CD4-positive, alpha-beta T cell treated with Interferon alpha-2 for 1 hour (primary cell): ENCODE data around the gene CENPA.
A peak's percentile ranks its signal among the peaks of the same experiment; 100 is the strongest.
"Not testable (repeated sequence)": the region's sequence is repeated elsewhere in the genome, so short reads cannot be mapped to it uniquely, and the experiment has no call there.

Experiments used
- DNase-seq, 2 donors: peaks; one replicate each; pipeline ENCODE4 v3.0.0-alpha.2; 2020 to 2022

Gene CENPA

GRCh38 chr2:26785431-26786206, at the start of gene CENPA:
CENPA (plus strand) TSS chr2:26786056; CDS start chr2:26786197, 141 bp downstream.
- DNase-seq, result peak; percentile 97 to 98

GRCh38 chr2:26737221-26737620, 48.6 kb upstream of the CENPA start:
- no peak for DNase-seq

DNA sequence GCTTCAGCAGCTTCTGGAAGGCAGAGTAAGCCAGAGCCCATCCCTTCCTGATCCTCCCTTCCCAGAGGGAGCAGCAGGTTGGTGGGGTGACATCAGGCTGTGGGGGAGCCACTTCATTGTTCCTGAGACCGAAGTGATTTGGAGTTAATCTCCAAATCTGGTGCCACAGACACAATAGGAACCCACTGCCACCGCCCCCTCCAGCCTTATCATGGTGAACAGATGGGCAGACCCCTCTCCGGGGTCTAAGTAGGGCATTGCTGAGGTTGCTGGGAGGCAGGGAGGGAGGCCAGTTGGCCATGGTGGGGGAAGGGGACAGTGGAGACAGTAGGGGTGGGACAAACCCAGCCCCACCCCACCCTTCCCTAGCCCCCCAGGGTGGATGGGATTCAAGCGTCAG, 47.4 kb upstream of the CENPA start:
- no peak for DNase-seq

- DNase-seq, result no peak
Observed at GRCh38 chr2:26739514-26739913, 46.3 kb upstream of the CENPA start.

GRCh38 chr2:26740346-26740745, 45.5 kb upstream of the CENPA start:
- DNase-seq, result no peak

GRCh38 chr2:26740890-26741302, 45.0 kb upstream of the CENPA start:
- DNase-seq, result peak in 1 of 2 donors; percentile 14

DNA sequence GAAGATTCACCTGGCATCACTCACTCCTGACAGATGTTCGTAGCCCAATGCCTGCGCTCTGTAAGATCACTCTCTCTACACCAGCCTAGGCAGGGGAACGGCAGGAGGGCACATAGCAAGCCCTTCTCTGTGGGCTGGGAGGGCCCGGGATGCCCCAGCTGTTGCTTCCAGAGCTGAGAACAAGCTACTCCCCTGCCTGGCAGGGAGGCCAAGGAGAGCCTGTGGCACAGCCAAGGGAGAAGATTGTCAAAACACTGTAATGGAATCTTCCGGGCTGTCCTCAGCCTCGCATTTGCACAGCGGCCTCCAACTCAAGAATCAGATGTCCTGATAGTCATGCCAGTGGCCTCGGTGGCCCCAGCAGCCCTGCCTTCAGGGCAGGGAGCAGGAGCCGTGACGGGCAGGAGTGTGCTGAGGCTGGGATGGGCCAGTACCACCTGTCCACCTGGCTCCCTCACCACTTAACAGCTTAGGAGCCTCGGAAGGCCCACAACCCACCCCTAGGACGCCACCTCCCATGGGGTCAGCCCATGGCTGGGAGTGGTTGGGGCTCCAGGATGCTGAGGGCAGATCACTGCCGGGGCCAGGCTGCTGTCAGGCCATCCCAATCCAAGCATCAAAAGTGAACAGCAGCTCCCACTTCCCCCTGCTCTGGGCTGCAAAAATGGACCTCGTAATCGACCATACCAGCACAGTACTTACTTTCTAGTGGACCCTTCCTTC, 43.6 kb upstream of the CENPA start:
- no peak for DNase-seq

- DNase-seq, result no peak
Observed at GRCh38 chr2:26743852-26744251, 42.0 kb upstream of the CENPA start.

DNA sequence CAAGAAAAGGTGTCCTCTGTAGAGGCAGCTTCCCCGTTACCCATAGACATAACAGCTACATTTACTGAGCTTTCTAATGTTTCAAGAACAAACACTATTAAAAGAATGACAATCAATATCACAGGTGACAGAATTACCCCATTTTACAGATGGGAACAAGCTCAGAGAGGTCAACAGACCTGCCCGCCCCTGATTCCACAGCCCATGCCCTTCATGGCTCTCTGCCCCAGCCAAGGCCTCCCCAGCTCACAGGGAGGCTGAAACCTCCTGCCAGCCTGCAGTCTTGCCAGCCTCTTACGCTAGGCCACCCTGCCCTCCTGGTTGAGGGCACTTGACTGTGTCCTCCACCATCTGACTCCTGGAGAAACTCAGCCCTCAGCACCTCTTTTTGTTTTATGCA, 40.9 kb upstream of the CENPA start:
- DNase-seq, result no peak

DNA sequence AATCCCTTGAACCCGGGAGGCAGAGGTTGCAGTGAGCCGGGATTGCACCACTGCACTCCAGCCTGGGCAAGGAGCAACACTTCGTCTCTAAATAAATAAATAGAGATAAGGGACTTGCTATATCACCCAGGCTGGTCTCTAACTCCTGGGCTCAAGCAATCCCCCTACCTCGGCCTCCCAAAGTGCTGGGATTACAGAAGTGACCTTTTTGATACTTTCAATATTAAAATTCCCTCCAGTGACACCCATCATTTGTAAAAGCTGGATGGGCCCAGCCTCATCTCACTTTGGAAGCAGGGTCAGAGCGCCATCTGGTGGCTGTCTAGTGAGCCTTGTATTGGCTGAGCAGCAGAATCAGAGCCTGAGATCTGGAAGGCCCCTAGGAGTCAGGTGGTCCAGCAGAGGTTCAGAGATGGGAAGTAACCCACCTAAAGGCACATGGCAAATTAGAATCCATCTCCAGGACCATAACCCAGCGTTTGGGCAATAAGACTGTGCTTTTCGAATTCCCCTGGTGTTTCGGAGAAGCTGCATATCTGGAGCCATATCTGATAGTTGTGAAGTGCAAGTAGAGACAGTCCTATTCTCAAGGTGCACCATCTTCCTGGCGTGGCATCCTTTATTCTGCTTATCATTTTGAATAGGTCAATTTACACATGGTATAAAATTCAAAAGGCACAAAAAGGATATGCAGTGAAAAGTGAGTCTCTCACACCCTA, 40.1 kb upstream of the CENPA start:
- peak; percentile 64 to 74 for DNase-seq

GRCh38 chr2:26746934-26747333, 38.9 kb upstream of the CENPA start:
- DNase-seq, result no peak

DNA sequence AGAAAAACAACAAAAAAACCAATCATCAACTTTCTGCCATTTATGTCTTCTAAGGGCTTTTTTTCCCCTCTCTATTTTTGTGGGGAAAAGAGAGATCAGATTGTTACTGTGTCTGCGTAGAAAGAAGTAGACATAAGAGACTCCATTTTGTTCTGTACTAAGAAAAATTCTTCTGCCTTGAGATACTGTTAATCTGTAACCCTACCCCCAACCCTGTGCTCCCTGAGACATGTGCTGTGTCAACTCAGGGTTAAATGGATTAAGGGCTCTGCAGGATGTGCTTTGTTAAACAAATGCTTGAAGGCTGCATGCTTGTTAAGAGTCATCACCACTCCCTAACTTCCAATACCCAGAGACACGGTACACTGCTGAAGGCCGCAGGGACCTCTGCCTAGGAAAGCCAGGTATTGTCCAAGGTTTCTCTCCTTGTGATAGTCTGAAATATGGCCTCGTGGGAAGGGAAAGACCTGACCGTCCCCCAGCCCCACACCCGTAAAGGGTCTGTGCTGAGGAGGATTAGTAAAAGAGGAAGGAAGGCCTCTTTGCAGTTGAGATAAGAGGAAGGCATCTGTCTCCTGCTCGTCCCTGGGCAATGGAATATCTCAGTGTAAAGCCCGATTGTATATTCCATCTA, 36.0 kb upstream of the CENPA start:
- DNase-seq, result not testable (repeated sequence)

GRCh38 chr2:26750467-26750866, 35.4 kb upstream of the CENPA start:
- DNase-seq, result not testable (repeated sequence)

- DNase-seq, result no peak
Observed at GRCh38 chr2:26752656-26753055, 33.2 kb upstream of the CENPA start.

GRCh38 chr2:26754539-26754938, 31.3 kb upstream of the CENPA start:
- DNase-seq, result no peak

DNA sequence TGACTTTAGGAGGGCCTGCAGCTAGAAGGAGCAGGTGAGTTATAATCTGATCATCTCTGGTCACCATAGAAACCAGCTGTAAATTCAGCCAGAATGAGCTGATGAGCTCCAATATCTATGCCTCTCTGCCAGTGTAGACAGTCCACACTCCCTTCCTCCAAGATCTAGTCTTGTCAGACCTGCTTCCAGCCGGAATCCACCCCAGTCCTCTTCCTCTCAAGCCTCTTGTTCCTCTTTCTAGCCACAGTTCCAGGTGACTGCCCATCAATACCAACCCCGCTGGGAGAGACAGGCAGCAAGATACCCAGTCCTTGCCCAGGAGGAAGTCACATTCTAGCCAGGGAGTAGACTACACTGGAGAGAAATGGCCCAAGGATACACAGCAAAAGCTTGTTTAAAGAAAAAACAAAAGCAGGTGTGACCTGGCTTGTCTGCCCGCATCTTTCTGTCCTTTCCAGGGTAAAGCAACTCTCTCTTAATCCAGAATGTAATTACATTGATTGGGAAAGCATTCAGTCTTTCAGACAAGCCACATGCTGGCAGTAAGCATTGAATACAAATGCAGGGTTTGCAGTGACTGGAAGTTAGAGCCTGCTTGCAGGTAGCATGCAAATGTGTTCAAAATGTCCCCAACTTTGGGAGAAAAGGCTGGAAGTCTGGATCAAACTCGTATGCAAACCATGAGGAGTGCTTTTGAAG, 30.7 kb upstream of the CENPA start:
- DNase-seq, result no peak

- DNase-seq, result no peak
Observed at GRCh38 chr2:26756337-26756736, 29.5 kb upstream of the CENPA start.

DNA sequence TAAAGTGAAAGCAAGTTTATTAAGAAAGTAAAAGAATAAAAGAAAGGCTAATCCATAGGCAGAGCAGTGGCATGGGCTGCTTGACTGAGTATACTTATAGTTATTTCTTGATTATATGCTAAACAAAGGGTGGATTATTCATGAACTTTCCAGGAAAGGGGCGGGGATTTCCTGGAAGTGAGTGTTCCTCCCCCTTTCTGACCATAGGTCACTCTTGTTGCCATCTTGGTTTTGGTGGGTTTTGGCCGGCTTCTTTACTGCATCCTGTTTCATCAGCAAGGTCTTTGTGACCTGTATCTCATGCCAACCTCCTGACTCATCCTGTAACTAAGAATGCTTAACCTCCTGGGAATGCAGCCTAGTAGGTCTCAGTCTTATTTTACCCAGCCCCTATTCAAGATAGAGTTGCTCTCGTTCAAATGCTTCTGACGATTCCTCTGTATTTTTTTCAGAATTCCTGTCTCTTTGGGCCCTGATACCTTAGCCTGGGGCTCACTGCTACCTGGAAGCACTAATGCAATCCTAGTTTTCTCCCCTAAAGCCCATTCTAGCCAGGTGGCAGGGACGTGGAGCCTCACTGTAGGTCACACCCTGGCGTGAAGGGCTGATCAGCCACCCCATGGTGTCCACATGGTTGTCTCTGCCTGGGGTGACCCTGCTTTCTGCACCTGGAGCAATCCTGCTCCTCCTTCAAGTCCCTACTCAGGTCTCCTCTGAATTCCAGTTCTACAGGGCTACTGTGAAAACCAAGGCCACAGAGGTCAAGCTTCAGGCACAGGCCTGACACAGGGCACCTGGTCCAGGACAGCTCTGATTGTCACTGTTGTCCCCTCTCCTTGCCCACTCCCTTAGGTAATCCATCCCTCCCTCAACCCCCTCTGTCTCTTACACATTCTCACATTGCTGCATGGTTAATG, 27.7 kb upstream of the CENPA start:
- DNase-seq, result peak; percentile 18 to 26

- no peak for DNase-seq
Observed at GRCh38 chr2:26758790-26759321, 27.0 kb upstream of the CENPA start.

DNA sequence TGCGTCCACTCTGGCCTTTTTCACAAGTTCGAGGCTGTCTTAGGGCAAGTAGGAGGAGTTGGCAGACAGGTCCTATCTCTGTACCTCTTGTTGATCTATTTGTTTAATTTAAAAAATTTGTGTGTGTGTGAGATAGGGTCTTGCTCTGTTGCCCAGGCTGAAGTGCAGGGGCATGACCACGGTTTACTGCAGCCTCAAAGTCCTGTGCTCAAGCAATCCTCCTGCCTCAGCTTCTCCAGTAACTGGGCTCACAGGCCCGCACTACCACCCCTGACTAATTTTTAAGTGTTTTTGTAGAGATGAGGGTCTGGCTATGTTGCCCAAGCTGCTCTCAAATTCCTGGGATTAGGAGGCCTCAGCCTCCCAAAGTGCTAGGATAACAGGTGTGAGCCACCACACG, 26.0 kb upstream of the CENPA start:
- DNase-seq, result no peak

DNA sequence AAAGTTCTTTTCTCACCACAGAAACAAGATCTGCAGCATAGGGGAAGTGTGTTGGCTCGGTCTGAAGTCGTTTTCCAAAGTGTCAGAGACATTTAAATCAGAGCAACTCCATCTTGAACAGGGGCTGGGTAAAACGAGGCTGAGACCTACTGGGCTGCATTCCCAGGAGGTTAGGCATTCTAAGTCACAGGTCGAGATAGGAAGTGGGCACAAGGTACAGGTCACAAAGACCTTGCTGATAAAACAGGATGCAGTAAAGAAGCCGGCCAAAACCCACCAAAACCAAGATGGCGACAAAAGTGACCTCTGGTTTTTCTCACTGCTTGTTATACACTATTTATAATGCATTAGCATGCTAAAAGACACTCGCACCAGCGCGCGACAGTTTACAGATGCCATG, 24.9 kb upstream of the CENPA start:
- DNase-seq, result not testable (repeated sequence)
